SK-MEL-5 (cell line): ENCODE data around the gene IGF2. TPM values are rescaled to one million over a fixed set of nuclear protein-coding genes. Genes with fewer than 3 reads are reported as not detected.
A peak's percentile ranks its signal among the peaks of the same experiment; 100 is the strongest.
"Not testable (repeated sequence)": the region's sequence is repeated elsewhere in the genome, so short reads cannot be mapped to it uniquely, and the experiment has no call there.

Source experiments
- DNase-seq: peaks from one replicate; pipeline ENCODE4 v3.0.0-alpha.2; 2016; ENCODE audit warnings: low read depth, low spot score
- in situ Hi-C: cut with HindIII; loops from 2 replicates; pipeline ENCODE4 v1.10.0; 2016; ENCODE audit warnings: low sequenced_read_pairs, high pct_unique_total_duplicates, low pct_unique_long_range_greater_than_20kb
- polyA plus RNA-seq, 2 experiments: library from polyadenylated mRNA; depleted of rRNA; stranded (reverse); fragments of >200 nt; gene quantifications; 2 replicates each; pipeline ENCODE4 v1.2.3, GENCODE V29; 2015
- total RNA-seq: library from RNA; depleted of rRNA; stranded (reverse); fragments of >200 nt; shearing (Covaris generic); gene quantifications from 2 replicates; pipeline ENCODE4 v1.2.3, GENCODE V29; 2014; rRNA removed

IGF2 gene
- total RNA-seq = 0.03 and 0.27 TPM in 2 replicates
- polyA plus RNA-seq (2015; cell fraction: cytosol; rRNA removed) = 0.90 and 1.8 TPM in 2 replicates
- not detected in 2 replicates for polyA plus RNA-seq (2015; cell fraction: nucleus; rRNA removed)

GRCh38 chr11:2139123-2139521 is at the start of gene IGF2:
Gene IGF2, minus strand, starts transcription at chr11:2139389. Its CDS starts 3,866 bp downstream, at chr11:2135523.
- in situ Hi-C loops = no loop called here
- no peak for DNase-seq

DNA sequence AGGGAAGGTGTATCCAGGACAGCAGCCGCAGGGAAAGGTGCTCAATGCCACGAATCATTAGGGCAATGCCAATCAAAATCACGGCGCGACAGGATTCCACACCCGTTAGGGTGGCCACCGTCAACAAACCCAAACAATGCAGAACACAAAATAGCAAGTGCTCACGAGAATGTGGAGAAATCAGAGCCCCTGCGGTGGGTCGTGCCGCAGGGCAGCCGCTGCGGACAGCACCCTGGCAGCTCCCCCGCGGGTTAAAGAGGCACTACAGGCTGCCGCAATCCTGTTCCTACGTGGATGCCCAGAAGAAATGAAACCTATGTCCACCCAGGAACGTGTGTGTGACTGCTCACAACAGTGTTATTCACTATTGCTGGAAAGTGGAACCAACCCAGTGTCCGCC is 49.6 kb upstream of the IGF2 start:
- no peak for DNase-seq
- in situ Hi-C loops = no loop called here

GRCh38 chr11:2187280-2187707 is 48.1 kb upstream of the IGF2 start:
- in situ Hi-C loops = no loop called here
- no peak for DNase-seq

- peak; percentile 65 for DNase-seq
- in situ Hi-C loops = no loop called here
Measured at GRCh38 chr11:2186669-2187279, 47.6 kb upstream of the IGF2 start.

GRCh38 chr11:2185324-2186085 is 46.3 kb upstream of the IGF2 start:
- DNase-seq = no peak

DNA sequence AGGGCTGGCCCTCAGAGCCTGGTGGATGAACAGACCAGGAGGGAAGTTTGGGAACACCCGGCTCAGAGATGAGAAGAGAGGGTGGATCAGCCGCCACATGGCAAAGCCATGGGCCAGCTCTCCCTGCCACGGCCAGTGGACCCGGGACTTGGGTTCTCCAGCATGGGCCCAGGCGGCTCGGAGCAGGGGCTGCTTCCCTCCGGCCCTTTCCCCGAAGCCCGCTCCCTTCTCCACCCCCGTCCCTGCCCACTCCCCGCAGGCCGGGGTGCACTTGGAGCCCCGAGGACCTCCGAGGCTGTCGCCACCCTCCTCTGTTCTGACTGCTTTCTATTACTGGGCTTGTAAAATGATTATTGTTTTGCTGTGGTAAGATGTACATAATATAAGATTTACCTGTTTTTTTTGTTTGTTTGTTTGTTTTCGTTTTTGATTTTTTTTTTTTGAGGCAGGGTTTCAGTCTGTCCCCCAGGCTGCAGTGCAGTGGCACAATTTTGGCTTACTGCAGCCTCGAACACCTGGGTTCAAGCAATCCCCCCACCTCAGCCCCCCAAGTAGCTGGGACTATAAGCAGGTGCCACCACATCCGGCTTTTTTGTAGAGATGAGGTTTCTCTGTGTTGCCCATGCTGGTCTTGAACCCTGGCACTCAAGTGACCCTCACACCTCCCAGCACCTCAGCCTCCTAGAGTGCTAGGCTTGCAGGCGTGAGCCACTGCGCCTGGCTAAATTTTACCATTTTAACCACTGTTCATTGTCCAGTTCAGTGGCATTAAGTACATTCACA is 43.7 kb upstream of the IGF2 start:
- in situ Hi-C loops = no loop called here
- no peak for DNase-seq

More at GRCh38 chr11:2185324-2186085, 46.3 kb upstream of the IGF2 start:
- in situ Hi-C loops = no loop called here

DNA sequence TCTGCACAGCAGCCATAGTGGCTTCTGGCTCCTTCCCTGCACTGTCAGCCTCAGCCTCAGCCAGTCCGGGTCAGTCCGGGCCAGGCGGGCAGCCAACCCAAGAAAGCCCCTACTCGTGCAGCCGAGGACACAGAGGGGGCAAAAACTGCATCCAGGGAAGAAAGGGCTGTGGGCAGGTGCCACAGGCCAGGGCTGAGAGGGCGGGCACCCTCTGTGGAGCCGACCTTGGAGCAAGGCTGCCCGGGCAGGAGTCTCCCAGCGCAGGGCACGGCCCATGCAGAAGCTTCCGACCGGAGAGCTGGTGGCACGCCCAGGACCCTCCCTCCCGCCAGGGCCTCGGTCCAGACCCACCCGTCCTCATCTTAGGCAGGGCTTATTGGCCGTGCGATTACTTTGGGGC is 42.9 kb upstream of the IGF2 start:
- DNase-seq = no peak
- in situ Hi-C loops = no loop called here

DNA sequence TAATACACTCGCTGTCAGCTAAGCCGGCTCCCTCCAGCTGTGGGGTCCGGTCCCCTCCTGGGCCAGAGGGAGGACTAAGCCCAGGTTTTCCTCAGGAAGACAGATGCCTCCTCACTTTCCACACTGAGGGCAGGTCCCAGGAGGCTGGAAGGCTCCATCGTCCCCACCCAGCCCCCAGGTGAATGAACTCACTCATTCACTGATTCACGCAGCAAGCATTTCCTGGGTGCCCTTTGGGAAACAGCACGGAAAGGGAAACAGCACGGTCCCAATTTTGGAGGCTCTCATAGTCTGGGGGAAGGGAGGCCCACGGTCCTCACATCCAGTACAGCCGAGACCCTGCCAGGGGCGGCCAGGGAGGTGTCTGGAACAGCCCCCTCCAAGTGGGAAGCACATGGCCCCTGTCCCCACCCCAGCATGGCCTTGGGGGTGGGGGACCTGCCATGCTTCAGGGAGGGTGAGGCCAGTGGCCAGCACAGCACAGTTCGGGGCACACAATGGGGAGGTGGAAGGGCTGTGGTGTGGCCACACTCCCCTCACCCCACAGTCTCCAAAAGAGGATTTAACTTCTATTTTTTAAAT is 41.7 kb upstream of the IGF2 start:
- no peak for DNase-seq
- in situ Hi-C loops = no loop called here

DNA sequence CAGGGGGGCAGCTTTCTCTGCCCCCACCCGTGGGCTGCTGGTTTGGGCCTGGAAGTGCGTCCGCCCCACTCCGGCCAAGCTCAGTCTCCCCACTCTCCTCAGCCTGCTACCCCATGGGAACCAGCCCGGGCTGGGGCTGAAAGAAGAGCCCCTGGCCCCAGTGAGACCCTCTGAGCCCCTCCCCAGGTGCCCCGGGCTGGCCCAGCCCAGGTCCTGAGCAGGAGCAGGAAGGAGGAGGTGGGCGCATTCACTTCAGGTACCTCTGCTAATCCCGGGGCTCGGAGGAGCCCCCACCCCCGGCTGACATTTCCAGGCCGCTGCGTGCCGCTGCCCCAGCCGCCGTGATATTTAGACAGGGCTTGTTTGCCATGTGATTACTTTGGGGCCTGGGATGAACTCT is 41.2 kb upstream of the IGF2 start:
- in situ Hi-C loops = no loop called here
- DNase-seq = no peak

GRCh38 chr11:2179516-2179915 is 40.3 kb upstream of the IGF2 start:
- in situ Hi-C loops = no loop called here
- DNase-seq = no peak

GRCh38 chr11:2178906-2179494 is 39.8 kb upstream of the IGF2 start:
- in situ Hi-C loops = no loop called here
- DNase-seq = no peak

DNA sequence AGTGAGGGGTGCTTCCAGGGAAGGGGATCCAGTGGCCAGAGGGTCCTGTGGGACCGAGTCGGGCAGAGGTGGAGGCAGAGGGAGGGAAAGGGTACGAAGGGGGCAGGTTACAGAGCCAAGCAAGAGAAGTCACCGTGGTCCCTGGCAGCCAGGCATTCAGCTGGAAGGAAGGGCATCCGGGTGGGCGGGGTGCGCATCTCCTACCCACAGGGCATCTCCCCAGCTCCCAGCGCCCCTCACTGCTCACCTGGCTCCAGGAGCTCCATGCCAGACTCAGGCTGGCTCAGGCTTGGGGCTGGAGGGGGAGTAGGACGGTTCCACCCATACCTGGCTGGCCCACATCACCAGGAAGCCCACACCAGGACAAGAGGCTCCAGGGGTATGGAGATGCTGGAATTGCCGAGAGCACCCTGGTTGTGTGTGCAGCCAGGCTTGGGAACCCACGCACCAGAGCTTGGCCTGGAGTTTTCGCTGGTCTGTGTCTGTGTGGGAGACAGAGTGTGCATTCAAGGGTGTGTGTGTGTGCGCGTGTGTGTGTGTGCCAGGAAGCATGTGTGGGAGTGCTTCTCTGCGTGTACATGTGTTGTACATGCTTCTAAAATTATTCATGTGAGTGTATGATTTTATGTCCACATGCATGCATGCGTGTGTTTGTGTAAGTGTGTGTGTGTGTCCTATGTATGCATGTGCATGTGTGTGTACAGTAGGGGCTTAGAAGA is 39.0 kb upstream of the IGF2 start:
- in situ Hi-C loops, DNase-seq: not testable (repeated sequence)

DNA sequence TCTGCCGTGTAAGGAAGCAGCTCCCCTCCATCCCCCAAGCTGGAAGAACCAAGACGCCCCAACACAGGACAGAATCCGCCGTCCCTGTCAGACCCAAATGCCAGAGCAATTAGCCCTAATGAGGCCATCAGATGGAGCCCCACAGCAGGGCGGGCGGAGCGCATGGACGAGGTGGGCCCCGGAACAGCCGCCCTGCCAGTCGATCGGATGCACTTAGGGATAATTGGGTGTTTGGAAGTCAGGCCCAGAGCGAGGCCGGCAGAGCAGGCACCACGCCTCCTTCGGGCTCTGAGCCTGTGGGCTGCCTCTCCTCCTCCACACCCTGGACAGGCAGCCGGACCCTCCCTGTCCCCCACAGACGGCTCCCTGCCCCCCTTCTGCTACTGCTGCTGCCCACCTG is 37.9 kb upstream of the IGF2 start:
- in situ Hi-C loops = no loop called here
- no peak for DNase-seq

DNA sequence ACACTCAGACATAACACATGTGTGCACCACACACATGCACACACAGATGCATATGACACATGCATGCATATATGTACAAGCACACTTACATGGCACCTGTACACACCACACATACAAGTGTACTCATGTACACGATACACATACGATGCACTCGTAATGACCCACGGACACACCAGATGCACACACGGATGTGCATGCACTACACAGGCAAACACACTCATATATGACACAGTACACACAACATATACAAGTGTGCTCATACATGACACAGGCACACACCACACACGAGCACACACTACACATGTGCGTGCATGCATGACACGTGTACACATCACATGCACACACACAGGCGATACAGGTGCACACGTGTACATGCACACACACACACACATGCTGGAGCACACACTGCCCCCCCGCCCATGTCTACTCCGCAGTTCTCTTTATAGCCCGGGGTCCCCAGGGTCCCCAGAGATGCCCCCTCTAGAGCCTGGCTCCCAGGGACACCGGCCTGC is 37.3 kb upstream of the IGF2 start:
- no peak for DNase-seq
- in situ Hi-C loops = no loop called here

- in situ Hi-C loops = no loop called here
- DNase-seq = no peak
Measured at GRCh38 chr11:2175659-2176058, 36.5 kb upstream of the IGF2 start.

DNA sequence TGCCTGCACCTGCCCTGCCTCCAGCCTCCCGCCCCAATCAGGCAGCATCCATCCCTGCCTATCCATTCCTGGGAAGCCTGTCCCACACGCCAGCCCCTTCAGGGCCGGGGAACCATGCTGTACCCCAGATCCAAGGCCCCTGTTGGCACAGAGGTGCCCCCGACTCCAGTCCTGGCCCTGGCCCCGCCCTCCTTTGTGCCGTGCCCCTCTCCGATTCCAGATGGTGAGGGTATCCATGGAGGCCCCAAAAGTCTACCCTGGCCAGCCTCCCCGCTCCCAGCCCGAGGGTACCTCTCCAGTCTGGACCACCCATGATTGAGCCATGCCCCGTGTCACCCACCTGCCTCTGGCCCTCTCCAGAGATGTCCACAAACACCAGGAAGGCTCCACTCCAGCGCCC is 35.2 kb upstream of the IGF2 start:
- no peak for DNase-seq
- in situ Hi-C loops = no loop called here

- in situ Hi-C loops = no loop called here
- DNase-seq = no peak
Measured at GRCh38 chr11:2173761-2174160, 34.6 kb upstream of the IGF2 start.
